Kidney epithelial cell (primary cell): ENCODE measurements around the gene MAGI1. TPM values are rescaled to one million over a fixed set of nuclear protein-coding genes. Genes with fewer than 3 reads are reported as not detected.

Source experiments
- DNase-seq: peaks from one replicate; pipeline ENCODE4 v3.0.0-alpha.2; 2010; ENCODE audit warnings: low read depth
- H3K27me3 ChIP-seq: 2 replicates; pipeline ENCODE4 v1.6.0; 2011; ENCODE audit warnings: low read length; ENCODE audit not compliant: control insufficient read depth, insufficient read depth
- H3K36me3 ChIP-seq: 2 replicates; pipeline ENCODE4 v1.5.1; 2011; ENCODE audit warnings: low read length; ENCODE audit not compliant: control insufficient read depth, insufficient read depth
- H3K4me3 ChIP-seq: 2 replicates; pipeline ENCODE4 v1.5.1; 2011; ENCODE audit warnings: low read depth, mild to moderate bottlenecking, control low read depth, low read length
- total RNA-seq: library from RNA; depleted of rRNA; stranded (reverse); fragments of >200 nt; gene quantifications from 2 replicates; pipeline ENCODE4 v1.2.3, GENCODE V29; 2015
- TF ChIP-seq, protein P1 (sequence below): IDR thresholded peaks from 2 replicates; pipeline ENCODE4 v1.5.1; 2011; ENCODE audit warnings: mild to moderate bottlenecking, moderate library complexity, low read length, control low read depth, inconsistent platforms; ENCODE audit not compliant: insufficient read depth, poor library complexity, severe bottlenecking

MAGI1 gene
- total RNA-seq, 1 donor from 2014 or later, result 15.8 TPM

DNA sequence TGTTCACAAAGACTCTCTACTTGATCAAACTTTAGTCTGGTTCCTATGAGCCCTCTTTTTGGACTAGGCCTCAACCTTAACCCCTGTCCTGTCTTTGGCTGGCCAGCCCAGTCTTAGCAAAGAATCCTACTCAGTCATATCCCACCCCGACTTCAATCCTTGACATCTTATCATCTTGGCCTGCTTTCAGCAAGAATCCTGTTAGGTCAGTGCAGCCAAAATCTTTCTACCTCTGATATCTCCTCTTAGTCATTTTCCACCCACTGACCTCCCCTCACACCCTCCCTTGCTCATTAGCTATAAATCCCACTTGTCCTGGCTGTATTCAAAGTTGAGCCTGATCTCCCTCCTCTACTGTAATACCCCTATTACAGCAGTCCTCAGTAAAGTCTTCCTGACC is 286.1 kb downstream of the MAGI1 start:
- no peak overlapping the region for H3K4me3 ChIP-seq
- H3K36me3 ChIP-seq, result no peaks in the 10 kb centered on the region
- TF ChIP-seq, protein P1, sequence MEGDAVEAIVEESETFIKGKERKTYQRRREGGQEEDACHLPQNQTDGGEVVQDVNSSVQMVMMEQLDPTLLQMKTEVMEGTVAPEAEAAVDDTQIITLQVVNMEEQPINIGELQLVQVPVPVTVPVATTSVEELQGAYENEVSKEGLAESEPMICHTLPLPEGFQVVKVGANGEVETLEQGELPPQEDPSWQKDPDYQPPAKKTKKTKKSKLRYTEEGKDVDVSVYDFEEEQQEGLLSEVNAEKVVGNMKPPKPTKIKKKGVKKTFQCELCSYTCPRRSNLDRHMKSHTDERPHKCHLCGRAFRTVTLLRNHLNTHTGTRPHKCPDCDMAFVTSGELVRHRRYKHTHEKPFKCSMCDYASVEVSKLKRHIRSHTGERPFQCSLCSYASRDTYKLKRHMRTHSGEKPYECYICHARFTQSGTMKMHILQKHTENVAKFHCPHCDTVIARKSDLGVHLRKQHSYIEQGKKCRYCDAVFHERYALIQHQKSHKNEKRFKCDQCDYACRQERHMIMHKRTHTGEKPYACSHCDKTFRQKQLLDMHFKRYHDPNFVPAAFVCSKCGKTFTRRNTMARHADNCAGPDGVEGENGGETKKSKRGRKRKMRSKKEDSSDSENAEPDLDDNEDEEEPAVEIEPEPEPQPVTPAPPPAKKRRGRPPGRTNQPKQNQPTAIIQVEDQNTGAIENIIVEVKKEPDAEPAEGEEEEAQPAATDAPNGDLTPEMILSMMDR, result no peak
- DNase-seq, result no peak
- no peaks in the 10 kb centered on the region for H3K27me3 ChIP-seq

DNA sequence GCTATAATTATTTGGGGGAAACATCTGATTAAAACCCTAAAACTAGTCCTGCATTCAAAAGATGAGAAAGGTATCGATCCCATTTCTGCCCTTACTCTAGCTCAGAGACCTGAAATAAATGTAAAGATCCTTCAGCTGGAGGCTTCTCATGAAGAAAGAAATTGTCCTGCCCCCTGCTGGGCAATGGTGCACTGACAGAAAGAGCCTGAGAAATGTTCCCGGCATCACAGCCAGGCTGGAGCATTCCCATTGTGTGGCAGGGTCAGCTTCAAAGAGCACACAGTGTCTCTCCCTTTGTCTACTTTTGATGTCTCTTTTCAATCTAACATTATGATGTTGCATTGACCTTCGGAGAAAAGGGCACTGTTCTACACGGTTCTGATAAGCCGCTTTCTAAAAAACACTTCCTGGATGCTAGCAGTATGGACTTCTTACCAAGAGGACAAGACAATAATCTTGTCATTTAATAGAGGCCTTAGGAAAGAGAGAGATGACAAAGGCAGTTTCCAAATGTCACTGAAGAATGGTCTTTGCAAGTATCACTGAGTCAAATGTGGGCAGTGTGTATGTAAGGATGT is 287.5 kb downstream of the MAGI1 start:
- no peak overlapping the region for H3K4me3 ChIP-seq
- TF ChIP-seq, protein P1, result peak; percentile 66
- H3K27me3 ChIP-seq, result no peaks in the 10 kb centered on the region
- no peaks in the 10 kb centered on the region for H3K36me3 ChIP-seq
- no peak for DNase-seq

GRCh38 chr3:65749066-65749465 is 289.7 kb downstream of the MAGI1 start:
- Histone ChIP-seq H3K36me3 (no peaks in the 10 kb centered on the region), H3K4me3 (no peak overlapping the region), H3K27me3 (no peaks in the 10 kb centered on the region)
- DNase-seq, result no peak
- TF ChIP-seq, protein P1, result no peak

DNA sequence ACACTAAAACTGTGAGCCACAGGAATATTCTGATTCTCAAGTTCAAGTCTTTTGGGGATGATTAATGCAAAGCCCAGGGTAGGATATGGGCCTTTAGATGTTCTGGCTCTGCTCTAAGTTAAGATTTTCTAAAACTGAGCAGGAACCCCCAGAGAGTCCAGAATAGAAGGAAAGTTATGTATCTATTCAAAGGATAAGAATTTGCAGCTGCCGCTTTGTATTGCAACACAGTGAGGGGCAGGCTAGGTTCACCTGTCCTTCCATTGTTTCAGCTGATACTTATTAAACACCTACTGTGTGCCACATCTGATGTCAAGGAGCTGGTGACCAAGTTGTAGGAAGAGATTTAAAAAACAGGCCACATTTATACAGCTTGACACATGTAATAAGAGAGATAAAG is 290.4 kb downstream of the MAGI1 start:
- TF ChIP-seq, protein P1, result no peak
- H3K27me3 ChIP-seq, result no peaks in the 10 kb centered on the region
- no peak overlapping the region for H3K4me3 ChIP-seq
- DNase-seq, result no peak
- no peaks in the 10 kb centered on the region for H3K36me3 ChIP-seq

DNA sequence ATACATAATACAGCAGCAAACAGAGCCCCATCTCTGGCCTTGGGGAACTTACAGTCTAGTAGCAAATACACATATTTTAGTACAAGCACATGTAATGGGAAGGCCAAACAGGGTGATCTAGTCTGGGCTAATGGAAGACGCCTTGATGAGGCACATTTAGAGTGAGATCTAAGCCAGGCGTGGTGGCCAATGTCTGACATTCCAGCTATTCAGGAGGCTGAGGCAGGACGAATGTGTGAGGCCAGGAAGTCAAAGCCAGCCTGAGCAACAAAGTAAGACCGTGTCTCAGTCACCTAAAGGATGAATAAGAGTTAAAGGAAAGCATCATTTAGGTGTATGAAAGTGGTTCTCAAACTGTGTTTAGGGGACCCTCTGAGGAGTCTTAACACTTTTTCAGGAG is 291.9 kb downstream of the MAGI1 start:
- H3K4me3 ChIP-seq, result no peak overlapping the region
- DNase-seq, result no peak
- H3K36me3 ChIP-seq, result no peaks in the 10 kb centered on the region
- H3K27me3 ChIP-seq, result no peaks in the 10 kb centered on the region
- TF ChIP-seq, protein P1, result no peak

GRCh38 chr3:65745306-65745705 is 293.4 kb downstream of the MAGI1 start:
- DNase-seq, result no peak
- no peaks in the 10 kb centered on the region for H3K36me3 ChIP-seq
- TF ChIP-seq, protein P1, result no peak
- H3K4me3 ChIP-seq, result no peak overlapping the region
- no peaks in the 10 kb centered on the region for H3K27me3 ChIP-seq
